GM18505 (cell line): Measurements from ENCODE around the gene HMG20B.

ENCODE experiments used
- ATAC-seq: cut with Tn5 transposase; IDR thresholded peaks from one replicate; pipeline ENCODE4 v1.9.1; 2021; ENCODE audit not compliant: unreplicated experiment
- POLR2A ChIP-seq: IDR thresholded peaks from 4 replicates; pipeline ENCODE4 v1.6.1; 2011; ENCODE audit warnings: borderline replicate concordance; ENCODE audit not compliant: insufficient read depth, insufficient read length; ENCODE audit errors: extremely low read depth

The HMG20B gene

GRCh38 chr19:3606690-3607289 lies 34.0 kb downstream of the HMG20B start, which contains the start of gene TBXA2R:
TBXA2R (minus strand) TSS chr19:3606875; CDS start chr19:3600634, 6,241 bp downstream.
- no peak for ATAC-seq
- no peak for TF ChIP-seq POLR2A

- ATAC-seq, result no peak
- TF ChIP-seq POLR2A, result no peak
Measured at GRCh38 chr19:3607303-3608078, 34.7 kb downstream of the HMG20B start.

GRCh38 chr19:3608079-3608641 lies 35.4 kb downstream of the HMG20B start:
- TF ChIP-seq POLR2A, result no peak
- ATAC-seq, result no peak

- ATAC-seq, result no peak
- TF ChIP-seq POLR2A, result no peak
Measured at GRCh38 chr19:3608750-3609322, 36.1 kb downstream of the HMG20B start.

GRCh38 chr19:3609779-3610719 lies 37.3 kb downstream of the HMG20B start:
- no peak for TF ChIP-seq POLR2A
- no peak for ATAC-seq

GRCh38 chr19:3610745-3611717 lies 38.3 kb downstream of the HMG20B start:
- no peak for ATAC-seq
- no peak for TF ChIP-seq POLR2A

- TF ChIP-seq POLR2A, result no peak
- ATAC-seq, result no peak
Measured at GRCh38 chr19:3611841-3612240, 39.1 kb downstream of the HMG20B start.

- TF ChIP-seq POLR2A, result no peak
- ATAC-seq, result no peak
Measured at GRCh38 chr19:3612330-3612729, 39.6 kb downstream of the HMG20B start.

- ATAC-seq, result no peak
- TF ChIP-seq POLR2A, result no peak
Measured at GRCh38 chr19:3612901-3613741, 40.4 kb downstream of the HMG20B start.

- no peak for ATAC-seq
Measured at GRCh38 chr19:3613818-3614661, 41.3 kb downstream of the HMG20B start.

More at GRCh38 chr19:3613818-3614661, 41.3 kb downstream of the HMG20B start:
- TF ChIP-seq POLR2A, result no peak
